Muscle layer of duodenum (tissue), 2 donors: ENCODE measurements around the gene FGB.
"Not testable (repeated sequence)": the region's sequence is repeated elsewhere in the genome, so short reads cannot be mapped to it uniquely, and the experiment has no call there.

Experiments
- H3K27ac ChIP-seq: one replicate; pipeline ENCODE4 v1.7.0; 2013; ENCODE audit warnings: mild to moderate bottlenecking, low read length
- H3K27me3 ChIP-seq: one replicate; pipeline ENCODE4 v1.7.0; 2013; ENCODE audit warnings: low read depth, mild to moderate bottlenecking, control low read depth, low read length
- H3K36me3 ChIP-seq, 2 donors: one replicate each; pipeline ENCODE4 v1.7.0; 2013; ENCODE audit warnings: low read length in 2 of 2, control low read depth in 1 of 2, mild to moderate bottlenecking in 1 of 2; ENCODE audit not compliant: insufficient read depth in 2 of 2, control insufficient read depth in 1 of 2
- H3K4me1 ChIP-seq, 2 donors: one replicate each; pipeline ENCODE4 v1.7.0; 2013; ENCODE audit warnings: low read length in 2 of 2, mild to moderate bottlenecking in 2 of 2, control low read depth in 1 of 2, moderate library complexity in 1 of 2; ENCODE audit not compliant: insufficient read depth in 2 of 2, control insufficient read depth in 1 of 2
- H3K4me3 ChIP-seq, 2 donors: one replicate each; pipeline ENCODE4 v1.7.0; 2013; ENCODE audit warnings: low read length in 2 of 2, low read depth in 1 of 2, mild to moderate bottlenecking in 1 of 2
- H3K9me3 ChIP-seq, 2 donors: one replicate each; pipeline ENCODE4 v1.7.0; 2013; ENCODE audit warnings: low read length in 2 of 2, control low read depth in 1 of 2, mild to moderate bottlenecking in 1 of 2; ENCODE audit not compliant: control insufficient read depth in 1 of 2
- donor health status: healthy.

FGB gene

DNA sequence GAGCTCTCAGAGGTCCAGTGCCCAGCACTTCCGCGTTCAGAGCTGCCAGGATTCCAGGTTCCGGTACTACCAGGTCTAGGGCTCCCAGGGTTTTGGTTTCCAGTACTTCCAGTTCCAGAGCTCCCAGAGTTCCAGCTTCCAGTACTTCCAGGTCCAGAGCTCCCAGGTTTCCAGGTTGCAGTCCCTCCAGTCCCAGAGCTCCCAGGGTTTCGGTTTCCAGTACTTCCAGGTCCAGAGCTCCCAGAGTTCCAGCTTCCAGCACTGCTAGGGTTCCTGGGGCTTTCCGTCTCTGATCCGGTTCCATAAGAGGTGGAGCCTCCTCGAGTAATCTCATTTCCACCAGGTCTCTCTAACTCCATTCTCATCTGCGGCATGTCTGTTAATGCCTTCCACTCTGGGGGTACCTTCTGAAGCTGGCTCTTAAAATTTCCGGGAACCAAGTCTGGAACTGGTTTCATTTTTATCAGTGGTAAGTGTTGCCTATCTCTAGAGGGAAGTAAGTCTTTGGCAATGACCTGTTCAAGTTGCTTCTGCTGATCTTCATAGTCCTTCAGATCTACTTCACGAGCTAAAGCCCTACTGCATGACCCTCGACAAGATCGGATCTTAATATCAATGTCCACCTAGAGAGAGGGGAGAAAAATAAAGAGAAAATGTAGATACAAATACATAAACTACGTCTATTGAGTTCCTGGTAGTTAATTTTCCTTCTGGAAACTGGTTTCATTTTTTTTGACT, 23.7 kb downstream of the FGB start:
- Histone ChIP-seq H3K9me3 (no peaks in the 10 kb centered on the region), H3K36me3 (no peaks in the 10 kb centered on the region), H3K4me1 (no peaks in the 10 kb centered on the region), H3K27me3 (no peaks in the 10 kb centered on the region), H3K27ac (no peak overlapping the region), H3K4me3 (no peak overlapping the region)

GRCh38 chr4:154588198-154588597, 25.4 kb downstream of the FGB start:
- Histone ChIP-seq H3K36me3 (no peaks in the 10 kb centered on the region), H3K27ac (no peak overlapping the region), H3K4me1 (no peaks in the 10 kb centered on the region), H3K9me3 (no peaks in the 10 kb centered on the region), H3K4me3 (no peak overlapping the region), H3K27me3 (no peaks in the 10 kb centered on the region)

GRCh38 chr4:154589296-154590197, 26.7 kb downstream of the FGB start:
- no peak overlapping the region for H3K4me3 ChIP-seq
- H3K4me1 ChIP-seq = no peaks in the 10 kb centered on the region

DNA sequence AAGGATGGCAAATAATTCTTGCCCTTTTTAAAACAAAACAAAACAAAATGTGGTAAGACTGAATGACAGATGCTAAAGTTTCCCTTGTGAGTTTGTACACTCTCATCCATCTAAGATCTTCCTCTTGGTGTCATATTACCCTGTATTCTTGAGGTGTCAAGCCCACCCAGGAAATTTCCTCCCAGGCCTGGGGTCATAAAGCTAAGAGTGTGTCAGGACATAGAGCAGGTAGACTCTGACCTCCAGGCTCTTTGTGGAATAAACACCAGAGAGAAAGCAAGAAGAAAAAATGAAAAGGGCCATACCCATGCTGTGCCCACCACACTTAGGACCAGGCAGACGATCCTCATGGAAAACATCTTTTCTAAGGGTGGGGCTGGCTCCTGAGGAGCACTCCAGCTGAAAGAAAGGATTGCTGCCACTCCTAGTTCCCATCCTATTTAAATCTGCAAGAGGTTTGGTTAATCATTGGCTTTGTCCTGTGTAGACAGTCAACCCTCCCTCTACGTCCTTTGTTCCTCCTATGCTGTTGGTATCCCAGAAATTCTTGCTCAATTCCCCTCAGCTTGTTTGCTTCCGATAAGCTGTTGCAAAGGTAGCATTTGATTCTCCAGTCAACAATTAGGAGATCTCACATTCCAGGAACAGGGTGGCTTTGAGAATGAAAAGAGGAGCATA, 27.7 kb downstream of the FGB start, which contains the start of gene FGA:
FGA (minus strand) TSS at position 414 of the 678 bp plus-strand sequence; CDS start at position 359, 55 bp downstream.
- no peak within 1 kb of the TSS for H3K27ac ChIP-seq
- no peaks in the 10 kb centered on the region for H3K9me3 ChIP-seq
- no peaks in the 10 kb centered on the region for H3K36me3 ChIP-seq
- H3K4me1 ChIP-seq = no peaks in the 10 kb centered on the region
- no peaks in the 10 kb centered on the region for H3K27me3 ChIP-seq
- H3K4me3 ChIP-seq = no peak within 1 kb of the TSS

More at GRCh38 chr4:154589296-154590197, 26.7 kb downstream of the FGB start:
- H3K27me3 ChIP-seq = no peaks in the 10 kb centered on the region
- H3K9me3 ChIP-seq = no peaks in the 10 kb centered on the region
- no peaks in the 10 kb centered on the region for H3K36me3 ChIP-seq
- no peak overlapping the region for H3K27ac ChIP-seq

DNA sequence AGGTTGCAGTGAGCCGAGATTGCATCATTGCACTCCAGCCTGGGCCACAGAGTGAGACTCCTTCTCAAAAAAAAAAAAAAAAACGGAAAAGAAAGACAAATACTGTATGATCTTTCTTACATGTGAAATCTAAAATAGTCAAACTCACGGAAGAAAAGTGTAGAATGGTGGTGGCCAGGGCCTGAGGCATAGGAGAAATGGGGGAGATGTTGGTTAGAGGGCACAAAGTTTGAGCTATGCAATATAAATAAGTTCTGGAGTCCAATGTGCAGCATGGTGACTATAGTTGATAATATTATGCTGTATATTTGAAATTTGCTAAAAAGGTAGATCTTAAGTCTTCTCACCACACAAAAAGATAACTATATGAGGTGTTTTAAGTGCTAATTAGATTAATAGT, 29.1 kb downstream of the FGB start:
- H3K36me3 ChIP-seq = no peaks in the 10 kb centered on the region
- H3K4me3 ChIP-seq = no peak overlapping the region
- H3K4me1 ChIP-seq = no peaks in the 10 kb centered on the region
- no peak overlapping the region for H3K27ac ChIP-seq
- H3K27me3 ChIP-seq = no peaks in the 10 kb centered on the region
- no peaks in the 10 kb centered on the region for H3K9me3 ChIP-seq

DNA sequence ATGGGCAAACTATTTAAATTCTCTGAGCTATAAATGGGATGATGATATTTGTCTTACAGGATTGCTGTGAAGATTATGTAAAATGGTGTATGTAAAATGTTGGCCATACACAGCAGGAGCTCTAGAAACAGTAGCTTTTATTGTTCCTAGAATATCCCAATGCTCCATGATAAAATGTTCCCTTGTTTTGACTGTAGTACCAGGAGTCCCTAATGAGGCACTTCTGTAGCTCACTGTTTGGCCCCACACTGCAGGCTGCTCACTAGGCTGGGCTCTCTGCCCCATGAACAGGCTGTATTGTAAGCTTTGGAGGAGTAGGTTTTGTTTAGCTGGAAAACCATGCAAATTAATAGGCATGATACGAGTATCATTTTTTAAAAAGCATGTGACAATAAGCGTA, 31.1 kb downstream of the FGB start:
- Histone ChIP-seq H3K9me3 (no peaks in the 10 kb centered on the region), H3K27me3 (no peaks in the 10 kb centered on the region), H3K27ac (no peak overlapping the region), H3K4me3 (no peak overlapping the region), H3K36me3 (no peaks in the 10 kb centered on the region), H3K4me1 (no peaks in the 10 kb centered on the region)

- not testable (repeated sequence) for H3K4me3 ChIP-seq, H3K36me3 ChIP-seq, H3K27ac ChIP-seq, H3K9me3 ChIP-seq, H3K27me3 ChIP-seq, H3K4me1 ChIP-seq
Measured at GRCh38 chr4:154594343-154594742, 31.5 kb downstream of the FGB start.

- Histone ChIP-seq H3K36me3 (no peaks in the 10 kb centered on the region), H3K9me3 (no peaks in the 10 kb centered on the region), H3K27me3 (no peaks in the 10 kb centered on the region), H3K4me3 (no peak overlapping the region), H3K27ac (no peak overlapping the region), H3K4me1 (no peaks in the 10 kb centered on the region)
Measured at GRCh38 chr4:154595807-154596206, 33.0 kb downstream of the FGB start.

- not testable (repeated sequence) for H3K4me3 ChIP-seq, H3K36me3 ChIP-seq, H3K9me3 ChIP-seq, H3K27ac ChIP-seq, H3K4me1 ChIP-seq, H3K27me3 ChIP-seq
Measured at GRCh38 chr4:154597281-154597680, 34.5 kb downstream of the FGB start.

- Histone ChIP-seq H3K27ac (no peak overlapping the region), H3K9me3 (no peaks in the 10 kb centered on the region), H3K36me3 (no peaks in the 10 kb centered on the region), H3K4me1 (no peaks in the 10 kb centered on the region), H3K4me3 (no peak overlapping the region), H3K27me3 (no peaks in the 10 kb centered on the region)
Measured at GRCh38 chr4:154597798-154598774, 35.3 kb downstream of the FGB start.
